ENCODE measurements around the gene VASP.

Gene VASP

GRCh38 chr19:45564131-45564780 is 57.0 kb downstream of the VASP start:
- no peak for DNase-seq (ENCODE audit: low read depth)
- TF ChIP-seq CTCF (IDR thresholded peaks at IDR 0.05; ENCODE audit: control insufficient read depth, insufficient read depth, low read depth, low read length, missing control alignments) = no peak
- no peak overlapping the region for H3K4me3 ChIP-seq (ENCODE audit: control insufficient read depth, low read depth, low read length)

- H3K4me3 ChIP-seq (ENCODE audit: control insufficient read depth, low read depth, low read length) = no peak overlapping the region
- TF ChIP-seq CTCF (IDR thresholded peaks at IDR 0.05; ENCODE audit: control insufficient read depth, insufficient read depth, low read depth, low read length, missing control alignments) = no peak
- no peak for DNase-seq (ENCODE audit: low read depth)
Measured at GRCh38 chr19:45567609-45568008, 60.3 kb downstream of the VASP start.

- H3K4me3 ChIP-seq (ENCODE audit: control insufficient read depth, low read depth, low read length) = no peak overlapping the region
- no peak for TF ChIP-seq CTCF (IDR thresholded peaks at IDR 0.05; ENCODE audit: control insufficient read depth, insufficient read depth, low read depth, low read length, missing control alignments)
- no peak for DNase-seq (ENCODE audit: low read depth)
Measured at GRCh38 chr19:45568732-45569131, 61.5 kb downstream of the VASP start.

GRCh38 chr19:45569619-45570421 is 62.5 kb downstream of the VASP start:
- TF ChIP-seq CTCF (IDR thresholded peaks at IDR 0.05; ENCODE audit: control insufficient read depth, insufficient read depth, low read depth, low read length, missing control alignments) = peak; percentile 89
- no peak for DNase-seq (ENCODE audit: low read depth)
- H3K4me3 ChIP-seq (ENCODE audit: control insufficient read depth, low read depth, low read length) = no peak overlapping the region

- TF ChIP-seq CTCF (IDR thresholded peaks at IDR 0.05; ENCODE audit: control insufficient read depth, insufficient read depth, low read depth, low read length, missing control alignments) = no peak
- DNase-seq (ENCODE audit: low read depth) = no peak
- no peak overlapping the region for H3K4me3 ChIP-seq (ENCODE audit: control insufficient read depth, low read depth, low read length)
Measured at GRCh38 chr19:45571457-45572220, 64.4 kb downstream of the VASP start.

- H3K4me3 ChIP-seq (ENCODE audit: control insufficient read depth, low read depth, low read length) = no peak overlapping the region
- DNase-seq (ENCODE audit: low read depth) = no peak
- no peak for TF ChIP-seq CTCF (IDR thresholded peaks at IDR 0.05; ENCODE audit: control insufficient read depth, insufficient read depth, low read depth, low read length, missing control alignments)
Measured at GRCh38 chr19:45574526-45574925, 67.2 kb downstream of the VASP start.

Measured in AG09309 (cell line).